SW 1271 (cell line): ENCODE results near the gene SHC3.

Experiments
- DNase-seq, 2 experiments: peaks; one replicate each; lab custom pipeline; 2025; lab: John Stamatoyannopoulos, UW

Gene SHC3

DNA sequence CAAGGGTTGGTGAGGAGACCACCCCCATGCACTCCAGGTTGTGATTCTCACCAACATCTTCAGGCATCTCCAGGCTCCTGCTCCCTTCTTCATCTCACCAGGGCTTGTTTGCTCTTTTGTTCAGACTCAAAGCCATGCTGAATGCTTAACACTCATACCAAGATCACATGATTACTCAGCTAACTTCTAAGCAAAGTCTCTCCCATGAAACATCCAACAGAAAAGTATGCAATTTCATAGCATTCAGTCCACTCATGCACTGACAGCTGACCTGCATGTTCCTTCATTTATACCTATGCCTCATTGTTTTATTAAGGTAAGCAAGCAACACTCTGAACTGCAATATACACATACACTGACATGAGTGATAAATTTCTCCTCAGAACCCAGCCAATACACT lies 69.0 kb downstream of the SHC3 start:
- no peak for DNase-seq

DNA sequence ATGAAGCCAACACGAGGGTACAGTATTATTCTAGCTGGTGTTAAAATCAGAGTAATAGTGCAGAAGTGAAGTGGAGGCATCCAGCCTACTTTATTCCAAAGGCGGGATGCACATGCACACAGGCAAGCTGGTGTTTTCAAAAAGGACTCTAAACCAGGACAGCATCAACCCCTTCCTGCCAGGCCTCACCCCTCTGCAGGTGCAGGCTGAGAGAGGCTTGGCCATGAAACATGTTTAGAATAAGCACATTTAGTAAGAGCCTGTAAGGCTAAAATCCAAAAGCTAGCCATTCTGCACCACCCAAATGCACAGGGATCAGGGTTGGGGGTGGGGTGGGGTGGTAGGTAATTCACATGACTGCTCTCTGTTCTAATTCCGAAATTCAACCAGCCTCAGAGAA lies 71.2 kb downstream of the SHC3 start:
- no peak for DNase-seq

DNA sequence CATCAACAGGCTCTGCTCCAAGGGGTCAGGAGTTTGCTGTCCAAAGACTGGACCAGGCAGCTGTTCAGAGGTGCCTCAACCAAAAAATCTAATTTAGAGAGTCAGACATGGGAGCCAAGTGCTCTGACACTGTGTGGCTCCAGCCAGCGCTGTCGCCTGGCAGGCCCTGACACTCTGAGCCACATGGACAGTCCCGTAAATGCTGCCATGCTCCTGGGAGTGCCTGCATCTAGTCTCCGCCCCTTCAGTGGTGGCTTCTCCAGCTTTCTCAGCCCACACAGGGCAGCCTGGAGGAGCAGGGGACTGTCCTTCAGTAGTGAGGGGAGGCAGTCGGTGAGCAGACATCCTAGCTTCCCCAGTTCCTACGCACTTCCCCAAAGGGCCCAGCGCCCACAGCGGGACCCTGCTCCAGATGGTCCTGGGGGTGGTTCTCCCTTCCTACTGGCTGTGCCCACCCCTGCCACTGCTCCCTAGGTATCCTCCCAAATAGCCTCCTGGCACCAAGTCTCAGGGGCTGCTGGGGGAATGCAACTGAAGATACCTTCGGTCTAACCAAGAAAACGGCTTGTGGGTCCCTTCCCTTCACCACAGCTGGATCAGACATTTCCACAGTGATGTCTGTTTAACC lies 72.3 kb downstream of the SHC3 start:
- no peak for DNase-seq

- no peak for DNase-seq
Measured at GRCh38 chr9:89104821-89105220, 73.8 kb downstream of the SHC3 start.

DNA sequence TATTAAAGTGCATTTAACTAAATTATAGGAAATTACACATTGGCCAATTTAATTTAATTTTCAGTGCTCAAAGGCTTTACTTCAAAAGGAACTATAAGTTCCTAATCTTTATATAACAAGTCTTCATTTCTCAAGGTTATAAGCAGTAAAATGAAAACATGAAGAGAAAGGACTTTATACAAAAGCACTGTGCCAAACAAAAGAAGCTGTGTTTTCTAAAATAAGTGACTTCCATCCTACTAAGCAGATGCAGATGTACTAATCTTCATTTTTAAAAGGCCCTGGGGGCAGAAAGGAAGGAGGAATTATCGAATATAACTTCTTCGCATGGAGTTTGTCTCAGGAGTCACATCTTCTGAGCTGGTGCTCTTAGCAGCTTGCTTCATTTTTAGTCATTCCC lies 81.4 kb downstream of the SHC3 start:
- DNase-seq, result no peak

- DNase-seq, result no peak
Measured at GRCh38 chr9:89096807-89097206, 81.8 kb downstream of the SHC3 start.

- no peak for DNase-seq
Measured at GRCh38 chr9:89095761-89096528, 82.7 kb downstream of the SHC3 start.

DNA sequence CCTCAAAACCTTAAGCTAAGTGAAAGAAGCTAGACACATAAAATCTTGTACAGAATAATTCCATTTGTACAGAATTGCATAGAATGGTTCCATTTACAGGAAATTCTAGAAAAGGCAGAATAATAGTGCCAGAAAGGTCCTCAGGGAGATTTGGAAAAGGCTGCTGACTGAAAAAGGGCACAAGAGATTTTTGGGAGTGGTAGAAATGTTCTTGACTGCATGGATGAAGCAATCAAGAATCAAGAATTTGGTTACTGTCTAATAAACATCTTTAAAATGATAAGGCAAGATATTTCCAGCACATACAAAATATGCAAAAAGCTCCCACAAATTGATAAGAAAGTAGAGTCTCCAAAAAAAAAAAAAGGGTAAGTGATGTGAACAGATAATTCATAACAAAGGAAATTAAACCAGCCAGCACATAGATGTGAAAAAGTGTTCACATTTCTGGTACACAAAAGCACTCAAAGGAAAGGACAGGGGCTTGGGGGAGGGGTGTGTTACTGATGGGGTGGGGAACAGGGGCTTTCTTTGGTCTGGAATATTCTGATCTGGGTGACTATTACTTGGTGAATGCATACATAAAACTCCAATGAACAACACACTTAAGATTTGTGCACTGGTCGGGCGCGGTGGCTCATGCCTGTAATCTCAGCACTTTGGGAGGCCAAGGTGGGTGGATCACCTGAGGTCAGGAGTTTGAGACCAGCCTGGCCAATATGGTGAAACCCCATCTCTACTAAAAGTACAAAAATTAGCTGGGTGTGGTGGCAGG lies 85.2 kb downstream of the SHC3 start:
- no peak for DNase-seq

DNA sequence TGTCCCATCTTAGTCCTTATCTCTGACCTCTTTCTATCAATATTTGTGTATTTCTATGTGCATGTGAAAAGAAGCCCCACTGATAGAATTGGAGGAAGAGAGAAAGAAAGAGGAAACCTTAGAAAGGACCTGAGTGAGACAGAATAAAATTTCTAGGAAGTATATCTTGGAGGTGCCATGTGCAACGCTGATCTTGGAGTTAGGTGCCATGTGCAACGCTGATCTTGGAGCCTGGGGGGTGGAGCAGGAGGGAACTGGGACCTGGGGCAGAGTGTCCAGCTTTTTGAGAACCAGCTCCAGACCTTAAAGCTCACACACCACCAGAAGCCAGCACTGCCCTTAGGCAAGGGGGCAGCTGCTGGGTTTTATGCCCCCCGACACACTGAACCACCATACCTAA lies 89.4 kb downstream of the SHC3 start:
- DNase-seq, result no peak

DNA sequence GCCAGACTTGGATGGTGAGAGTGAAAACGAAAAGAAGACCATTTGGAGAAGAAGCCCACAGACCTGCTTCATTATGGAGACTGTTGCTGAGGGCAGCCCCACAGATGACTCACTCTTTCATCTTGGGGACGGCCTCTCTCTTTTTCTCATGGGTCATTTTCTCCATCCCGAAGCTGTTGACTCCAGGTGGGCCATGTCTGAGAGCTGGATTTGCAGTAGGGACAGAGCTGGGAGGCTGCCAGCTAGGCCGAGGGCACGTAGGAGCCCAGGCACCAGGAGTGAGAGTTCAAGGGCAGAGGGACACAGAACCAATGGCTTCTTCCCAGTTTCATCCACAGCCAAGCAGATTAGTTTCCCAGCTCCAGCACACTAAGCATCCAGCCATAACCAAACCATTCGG lies 95.0 kb downstream of the SHC3 start:
- DNase-seq, result no peak

DNA sequence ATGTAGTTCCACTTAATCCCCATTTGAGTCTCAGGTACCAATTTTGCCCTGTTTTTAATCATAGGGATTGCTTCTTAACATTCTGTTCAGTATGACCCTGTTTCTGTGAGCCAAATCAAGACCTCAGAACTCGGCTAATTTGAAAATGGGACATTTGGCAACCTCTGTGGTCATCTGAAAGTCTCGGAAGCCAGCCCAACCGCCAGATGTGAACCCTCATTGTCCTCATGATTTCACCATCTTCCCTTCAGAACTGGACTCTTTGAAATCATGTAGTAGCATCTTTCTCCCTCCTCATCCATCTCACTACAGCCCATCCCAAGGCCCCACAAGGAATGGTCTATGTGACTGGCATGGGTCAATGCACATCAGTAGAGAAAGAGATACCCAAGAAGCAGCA lies 98.4 kb downstream of the SHC3 start:
- no peak for DNase-seq

DNA sequence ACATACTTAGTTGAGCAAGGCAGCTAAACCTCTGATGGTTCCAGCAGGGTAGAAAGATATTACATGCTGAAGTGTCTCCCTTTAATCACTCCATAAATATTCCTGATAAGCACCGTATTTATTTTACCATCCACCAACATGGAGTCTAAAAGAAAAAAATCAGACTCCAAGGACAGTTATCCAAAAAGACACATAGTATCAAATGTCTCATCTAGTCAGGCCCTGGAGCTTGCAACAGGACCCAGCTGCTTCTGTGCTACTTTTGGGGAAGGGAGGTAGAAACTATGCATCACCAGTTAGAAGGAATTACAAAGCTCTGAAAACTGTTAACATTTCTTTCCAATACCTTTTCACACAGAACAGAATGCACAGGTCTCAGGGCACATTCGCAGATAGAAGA lies 99.2 kb downstream of the SHC3 start:
- no peak for DNase-seq

DNA sequence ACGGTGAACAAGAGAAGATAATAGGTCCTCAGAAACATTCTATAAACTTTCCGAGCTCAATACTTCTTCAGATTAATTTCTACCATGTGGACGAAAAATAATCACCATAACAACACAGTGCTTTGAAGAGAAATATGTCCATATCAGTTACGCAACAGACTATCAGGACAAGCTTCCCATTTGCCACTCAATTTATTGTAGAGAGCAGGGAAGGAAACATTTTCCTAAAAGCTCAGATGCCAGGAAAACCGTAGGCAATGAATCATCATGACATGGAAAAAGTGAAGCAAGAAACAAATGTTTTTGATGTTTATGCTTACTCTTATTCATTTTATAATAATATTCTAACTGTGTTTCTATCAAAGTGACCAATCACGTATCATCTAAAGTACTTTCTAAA lies 99.8 kb downstream of the SHC3 start:
- DNase-seq, result no peak

- no peak for DNase-seq
Measured at GRCh38 chr9:89078421-89078820, 100.2 kb downstream of the SHC3 start.

DNA sequence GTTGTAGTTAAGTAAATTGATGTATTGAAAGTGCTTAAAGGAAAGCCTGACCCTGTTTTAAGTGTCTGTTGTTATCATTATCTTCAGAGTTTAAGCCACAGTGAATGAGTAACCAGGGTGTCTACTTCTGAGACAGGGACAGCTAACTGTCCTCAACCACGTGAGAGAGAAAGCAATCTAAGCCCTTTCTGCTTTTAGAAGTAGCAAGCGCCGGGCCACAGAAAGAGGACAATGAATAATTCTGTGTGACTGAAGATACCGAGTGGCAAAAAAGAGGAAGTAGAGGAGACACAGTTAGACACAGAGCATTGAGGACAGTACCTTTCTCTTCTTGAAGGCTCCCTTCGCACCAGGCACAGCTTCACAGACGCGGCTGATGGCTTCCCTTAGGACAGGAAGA lies 101.1 kb downstream of the SHC3 start:
- no peak for DNase-seq

- DNase-seq, result no peak
Measured at GRCh38 chr9:89073397-89073796, 105.2 kb downstream of the SHC3 start.

DNA sequence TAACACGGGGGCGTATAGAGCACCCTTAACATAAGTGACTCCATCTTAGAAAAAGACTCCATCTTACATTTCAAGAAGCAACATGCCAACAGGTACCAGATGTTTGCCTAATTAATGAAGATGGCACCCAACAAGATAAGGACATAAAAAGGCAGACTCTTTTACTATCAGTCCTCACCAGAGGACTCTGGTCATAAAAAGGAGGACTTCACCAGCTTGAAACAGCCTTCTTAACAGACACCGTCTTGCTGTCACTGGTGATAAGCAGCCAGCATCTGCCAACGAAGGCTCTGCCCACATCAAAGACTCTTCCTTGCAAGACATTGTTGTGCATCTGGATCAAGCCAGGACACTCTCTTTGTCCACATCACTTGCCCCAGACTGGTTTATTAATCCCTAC lies 107.0 kb downstream of the SHC3 start:
- no peak for DNase-seq

DNA sequence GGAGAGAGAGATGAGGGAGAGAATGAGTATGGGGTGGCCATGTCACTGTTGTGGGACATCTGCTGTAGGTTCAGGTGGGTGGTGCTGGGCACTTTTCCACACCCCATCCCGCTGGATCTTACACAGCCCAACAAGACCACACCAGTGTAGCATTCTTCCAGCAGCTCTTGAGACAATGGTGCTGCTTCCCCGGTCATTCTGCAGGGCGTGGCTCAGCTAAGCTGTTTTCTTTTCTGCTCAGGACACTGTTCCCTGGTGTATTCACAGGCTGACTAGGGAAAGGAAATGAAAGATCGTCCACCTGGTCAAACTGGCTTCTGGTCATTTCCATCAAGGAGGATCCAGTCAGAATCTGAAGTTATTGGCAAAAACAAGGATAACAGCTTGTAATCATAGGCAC lies 111.8 kb downstream of the SHC3 start:
- DNase-seq, result no peak

DNA sequence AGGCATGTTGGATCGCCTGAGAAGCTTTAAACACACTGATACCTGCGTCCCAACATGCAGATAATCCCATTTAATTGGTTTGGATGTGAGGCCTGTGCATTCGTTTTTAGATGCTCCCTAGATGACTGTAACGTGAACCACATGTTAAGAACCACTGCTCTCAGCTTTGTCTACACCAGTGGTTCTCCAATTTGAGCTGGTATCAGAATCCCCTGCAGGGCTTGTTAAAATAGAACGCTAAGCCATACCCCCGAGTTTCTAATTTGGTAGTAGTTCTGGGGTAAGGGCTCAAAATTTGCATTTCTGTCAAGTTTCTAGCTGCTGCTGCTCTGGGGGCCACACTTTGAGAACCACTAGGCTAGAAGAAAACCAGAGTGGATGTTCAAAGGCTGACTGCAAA lies 112.7 kb downstream of the SHC3 start:
- no peak for DNase-seq

- no peak for DNase-seq
Measured at GRCh38 chr9:89060790-89061189, 117.8 kb downstream of the SHC3 start.

- DNase-seq, result no peak
Measured at GRCh38 chr9:89059925-89060506, 118.6 kb downstream of the SHC3 start.

DNA sequence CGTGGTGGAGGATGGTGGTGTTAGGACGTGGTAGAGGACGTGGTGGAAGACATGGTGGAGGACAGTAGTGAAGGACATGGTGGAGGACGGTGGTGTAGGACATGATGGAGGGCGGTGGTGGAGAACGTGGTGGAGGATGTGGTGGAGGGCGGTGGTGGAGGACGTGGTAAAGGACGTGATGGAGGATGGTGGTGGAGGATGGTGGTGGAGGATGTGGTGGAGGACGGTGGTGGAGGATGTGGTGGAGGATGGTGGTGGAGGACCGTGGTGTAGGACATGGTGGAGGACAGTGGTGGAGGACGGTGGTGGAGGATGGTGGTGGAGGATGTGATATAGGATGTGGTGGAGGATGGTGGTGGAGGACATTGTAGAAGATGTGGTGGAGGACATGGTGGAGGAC lies 119.7 kb downstream of the SHC3 start:
- DNase-seq, result no peak
